K562 (cell line): ENCODE measurements around the gene MBOAT7. TPM values are rescaled to one million over a fixed set of nuclear protein-coding genes. Genes with fewer than 3 reads are reported as not detected.

Source experiments
- BRF1 ChIP-seq: IDR thresholded peaks from 3 replicates; pipeline ENCODE4 v1.6.1; 2011; ENCODE audit warnings: borderline replicate concordance, mild to moderate bottlenecking; ENCODE audit not compliant: insufficient read length; ENCODE audit errors: extremely low read depth
- CREBBP ChIP-seq: IDR thresholded peaks from one replicate; pipeline ENCODE4 v1.6.1; 2012; ENCODE audit warnings: low read depth, mild to moderate bottlenecking, control low read depth, inconsistent platforms, low read length
- CXXC5 ChIP-seq: fragments of 250-450 bp; sonication (Bioruptor Pico); IDR thresholded peaks from 2 replicates; pipeline ENCODE4 v1.8.0; 2022; ENCODE audit warnings: inconsistent platforms, mild to moderate bottlenecking, moderate library complexity
- EHMT2 ChIP-seq: fragments of 450-650 bp; IDR thresholded peaks from 2 replicates; pipeline ENCODE4 v1.6.1; 2018; ENCODE audit warnings: antibody characterized with exemption
- MAZ ChIP-seq, 2 experiments: fragments of 450-650 bp in 1 of 2; sonication (generic) in 1 of 2; formaldehyde crosslinking; IDR thresholded peaks in 1 of 2; conservative IDR thresholded peaks in 1 of 2; 2 replicates each; pipeline versions ENCODE4 v1.4.0 to v1.5.0; 2020; ENCODE audit warnings: mild to moderate bottlenecking in 1 of 2, missing genetic modification reagents in 1 of 2
- MCM7 ChIP-seq, 2 experiments: fragments of 450-650 bp; IDR thresholded peaks; 2 replicates each; pipeline ENCODE4 v1.6.1; 2016 to 2018
- NCOA1 ChIP-seq: fragments of 450-650 bp; IDR thresholded peaks from 2 replicates; pipeline ENCODE4 v1.6.1; 2016; ENCODE audit warnings: low read depth
- PHTF2 ChIP-seq: fragments of 250-450 bp; sonication (Bioruptor Pico); IDR thresholded peaks from 2 replicates; pipeline ENCODE4 v1.5.0; 2021; ENCODE audit warnings: mild to moderate bottlenecking
- POLR2G ChIP-seq: fragments of 200-400 bp; formaldehyde crosslinking; IDR thresholded peaks from 2 replicates; pipeline ENCODE4 v1.6.1; 2017; ENCODE audit warnings: low read depth, mild to moderate bottlenecking, antibody characterized with exemption, low read length, moderate library complexity
- PRMT5 ChIP-seq: sonication (generic); formaldehyde crosslinking; IDR thresholded peaks from 2 replicates; pipeline ENCODE4 v1.5.0; 2020; ENCODE audit warnings: missing genetic modification reagents
- RBM25 ChIP-seq: fragments of 200-400 bp; formaldehyde crosslinking; IDR thresholded peaks from 2 replicates; pipeline ENCODE4 v1.6.1; 2018; ENCODE audit warnings: low read length, low read depth, moderate library complexity; ENCODE audit not compliant: severe bottlenecking
- RBM39 ChIP-seq: fragments of 200-400 bp; formaldehyde crosslinking; optimal IDR thresholded peaks from 2 replicates; pipeline ENCODE3; 2018; ENCODE audit warnings: low read depth, low read length
- SUPT5H ChIP-seq: fragments of 450-650 bp; IDR thresholded peaks from 2 replicates; pipeline ENCODE4 v1.6.1; 2016
- TRIM24 ChIP-seq, 2 experiments: fragments of 450-650 bp; IDR thresholded peaks; 2 replicates each; pipeline ENCODE4 v1.6.1; 2016
- ZNF197 ChIP-seq: fragments of 200-800 bp; sonication (Bioruptor generic); IDR thresholded peaks from 2 replicates; pipeline ENCODE4 v1.6.1; 2016; ENCODE audit warnings: low read depth, missing genetic modification characterization, missing compliant biosample characterization
- ZSCAN32 ChIP-seq: fragments of 450-650 bp; formaldehyde crosslinking; IDR thresholded peaks from 2 replicates; pipeline ENCODE4 v1.4.0; 2020; ENCODE audit warnings: mild to moderate bottlenecking, moderate library complexity
- polyA plus RNA-seq, 8 experiments: library from polyadenylated mRNA; depleted of rRNA in 4 of 8; stranded (reverse) in 5 of 8; unstranded in 3 of 8; fragments of >200 nt; fragmentation: Nextera tagmentation in 2 of 8; fragmentation: Illumina TruSeq in 1 of 8; extraction: Ambion mirVana in 2 of 8; extraction: Trizol in 1 of 8; gene quantifications; 2 replicates each; pipeline versions ENCODE4 v1.2.1 to v1.2.3, GENCODE V29; 2011 to 2014; ENCODE audit warnings: inconsistent platforms in 1 of 8, missing spikeins in 1 of 8
- total RNA-seq, 7 experiments: library from RNA; depleted of rRNA in 6 of 7; stranded (reverse); fragments of >200 nt in 6 of 7; fragmentation: Illumina TruSeq in 2 of 7; extraction: Trizol in 2 of 7; gene quantifications; 2 replicates each; pipeline versions ENCODE4 v1.2.1 to v1.2.3, GENCODE V29; 2011 to 2021; ENCODE audit warnings: low replicate concordance in 1 of 7
- TF ChIP-seq, protein P1 (sequence below): sonication (generic); formaldehyde crosslinking; IDR thresholded peaks from 2 replicates; pipeline ENCODE4 v1.8.1; 2023; ENCODE audit warnings: mild to moderate bottlenecking, missing genetic modification reagents
- TF ChIP-seq, protein P2 (sequence below): fragments of 450-650 bp; formaldehyde crosslinking; IDR thresholded peaks from 2 replicates; pipeline ENCODE4 v1.4.0; 2020; ENCODE audit warnings: mild to moderate bottlenecking
- TF ChIP-seq, protein P3 (sequence below): fragments of 450-650 bp; formaldehyde crosslinking; IDR thresholded peaks from 2 replicates; pipeline ENCODE4 v1.4.0; 2020; ENCODE audit warnings: mild to moderate bottlenecking, moderate library complexity
- TF ChIP-seq, protein P4 (sequence below): fragments of 450-650 bp; IDR thresholded peaks from 2 replicates; pipeline ENCODE4 v1.6.1; 2016; ENCODE audit warnings: missing biosample characterization, missing genetic modification characterization
- TF ChIP-seq, protein P5 (sequence below): fragments of 450-650 bp; formaldehyde crosslinking; IDR thresholded peaks from 2 replicates; pipeline ENCODE4 v1.4.0; 2020; ENCODE audit warnings: mild to moderate bottlenecking, mixed read lengths

Gene MBOAT7
- total and polyA plus RNA-seq, 9 of the 15 experiments (the other 6 are each of a cell fraction or from before 2014, with no cell fraction given), result 1.4 to 153 (median 56.1) TPM

DNA sequence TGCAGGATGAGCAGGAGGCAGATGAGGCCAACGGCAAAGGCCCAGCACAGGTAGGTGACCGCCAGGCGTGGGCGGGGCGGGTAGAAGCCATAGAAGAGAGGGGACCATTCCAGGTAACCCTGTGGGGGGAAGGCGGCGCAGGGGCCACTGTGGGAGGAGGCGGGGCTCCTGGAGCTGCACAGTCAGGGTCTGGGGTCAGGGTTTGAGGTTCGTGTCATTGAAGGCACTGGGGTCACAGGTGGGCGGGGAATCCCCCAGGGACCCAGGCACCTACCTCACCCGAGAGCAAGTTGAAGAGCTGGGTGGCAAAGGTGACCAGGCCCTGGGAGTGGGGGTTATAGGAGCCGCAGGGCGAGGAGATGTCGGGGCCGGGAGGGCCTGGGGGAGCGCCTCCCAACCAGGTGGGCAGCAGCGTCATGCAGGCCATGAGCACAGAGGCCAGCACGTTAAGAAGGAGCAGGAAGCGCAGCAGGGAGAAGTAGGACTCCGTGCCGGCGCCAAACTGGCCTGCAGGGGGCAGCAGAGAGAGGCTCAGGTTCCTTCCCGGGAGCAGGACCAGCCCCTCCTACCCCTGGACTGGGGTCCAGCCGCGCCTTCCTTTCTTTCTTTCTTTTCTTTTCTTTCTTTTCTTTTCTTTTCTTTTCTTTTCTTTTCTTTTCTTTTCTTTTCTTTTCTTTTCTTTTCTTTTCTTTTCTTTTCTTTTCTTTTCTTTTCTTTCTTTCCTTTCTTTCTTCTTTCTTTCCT lies 21.0 kb downstream of the MBOAT7 start (continued):
- TF ChIP-seq MAZ (CRISPR knock-in tag; conservative IDR thresholded peaks at IDR 0.05 in 1 of 2, IDR thresholded peaks at IDR 0.05 in 1 of 2) (peak; percentile 18 to 51; a peak in 1 of 4 replicates), NCOA1 (no peak), ZSCAN32 (CRISPR knock-in tag) (no peak), SUPT5H (no peak), EHMT2 (no peak), CXXC5 (CRISPR knock-in tag) (no peak), PRMT5 (CRISPR knock-in tag) (no peak), RBM25 (no peak), BRF1 (no peak), PHTF2 (CRISPR knock-in tag) (no peak), TRIM24 (IDR thresholded peaks at IDR 0.05) (no peak), MCM7 (IDR thresholded peaks at IDR 0.05) (no peak), POLR2G (peak; percentile 43; the same call in 1 of the 2 replicates), RBM39 (peak; percentile 93), ZNF197 (CRISPR knock-in tag) (no peak), CREBBP (no peak)
- TF ChIP-seq, protein P1, sequence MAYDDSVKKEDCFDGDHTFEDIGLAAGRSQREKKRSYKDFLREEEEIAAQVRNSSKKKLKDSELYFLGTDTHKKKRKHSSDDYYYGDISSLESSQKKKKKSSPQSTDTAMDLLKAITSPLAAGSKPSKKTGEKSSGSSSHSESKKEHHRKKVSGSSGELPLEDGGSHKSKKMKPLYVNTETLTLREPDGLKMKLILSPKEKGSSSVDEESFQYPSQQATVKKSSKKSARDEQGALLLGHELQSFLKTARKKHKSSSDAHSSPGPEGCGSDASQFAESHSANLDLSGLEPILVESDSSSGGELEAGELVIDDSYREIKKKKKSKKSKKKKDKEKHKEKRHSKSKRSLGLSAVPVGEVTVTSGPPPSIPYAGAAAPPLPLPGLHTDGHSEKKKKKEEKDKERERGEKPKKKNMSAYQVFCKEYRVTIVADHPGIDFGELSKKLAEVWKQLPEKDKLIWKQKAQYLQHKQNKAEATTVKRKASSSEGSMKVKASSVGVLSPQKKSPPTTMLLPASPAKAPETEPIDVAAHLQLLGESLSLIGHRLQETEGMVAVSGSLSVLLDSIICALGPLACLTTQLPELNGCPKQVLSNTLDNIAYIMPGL, result no peak
- TF ChIP-seq, protein P2, sequence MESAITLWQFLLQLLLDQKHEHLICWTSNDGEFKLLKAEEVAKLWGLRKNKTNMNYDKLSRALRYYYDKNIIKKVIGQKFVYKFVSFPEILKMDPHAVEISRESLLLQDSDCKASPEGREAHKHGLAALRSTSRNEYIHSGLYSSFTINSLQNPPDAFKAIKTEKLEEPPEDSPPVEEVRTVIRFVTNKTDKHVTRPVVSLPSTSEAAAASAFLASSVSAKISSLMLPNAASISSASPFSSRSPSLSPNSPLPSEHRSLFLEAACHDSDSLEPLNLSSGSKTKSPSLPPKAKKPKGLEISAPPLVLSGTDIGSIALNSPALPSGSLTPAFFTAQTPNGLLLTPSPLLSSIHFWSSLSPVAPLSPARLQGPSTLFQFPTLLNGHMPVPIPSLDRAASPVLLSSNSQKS (CRISPR knock-in tag), result no peak
- TF ChIP-seq, protein P3, sequence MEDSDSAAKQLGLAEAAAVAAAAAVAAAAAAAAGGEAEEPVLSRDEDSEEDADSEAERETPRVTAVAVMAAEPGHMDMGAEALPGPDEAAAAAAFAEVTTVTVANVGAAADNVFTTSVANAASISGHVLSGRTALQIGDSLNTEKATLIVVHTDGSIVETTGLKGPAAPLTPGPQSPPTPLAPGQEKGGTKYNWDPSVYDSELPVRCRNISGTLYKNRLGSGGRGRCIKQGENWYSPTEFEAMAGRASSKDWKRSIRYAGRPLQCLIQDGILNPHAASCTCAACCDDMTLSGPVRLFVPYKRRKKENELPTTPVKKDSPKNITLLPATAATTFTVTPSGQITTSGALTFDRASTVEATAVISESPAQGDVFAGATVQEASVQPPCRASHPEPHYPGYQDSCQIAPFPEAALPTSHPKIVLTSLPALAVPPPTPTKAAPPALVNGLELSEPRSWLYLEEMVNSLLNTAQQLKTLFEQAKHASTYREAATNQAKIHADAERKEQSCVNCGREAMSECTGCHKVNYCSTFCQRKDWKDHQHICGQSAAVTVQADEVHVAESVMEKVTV (CRISPR knock-in tag), result 0 out of 2 replicates have a peak, but pooled peaks have one; percentile 19
- TF ChIP-seq, protein P4, sequence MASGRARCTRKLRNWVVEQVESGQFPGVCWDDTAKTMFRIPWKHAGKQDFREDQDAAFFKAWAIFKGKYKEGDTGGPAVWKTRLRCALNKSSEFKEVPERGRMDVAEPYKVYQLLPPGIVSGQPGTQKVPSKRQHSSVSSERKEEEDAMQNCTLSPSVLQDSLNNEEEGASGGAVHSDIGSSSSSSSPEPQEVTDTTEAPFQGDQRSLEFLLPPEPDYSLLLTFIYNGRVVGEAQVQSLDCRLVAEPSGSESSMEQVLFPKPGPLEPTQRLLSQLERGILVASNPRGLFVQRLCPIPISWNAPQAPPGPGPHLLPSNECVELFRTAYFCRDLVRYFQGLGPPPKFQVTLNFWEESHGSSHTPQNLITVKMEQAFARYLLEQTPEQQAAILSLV (tag), result no peak
- TF ChIP-seq, protein P5, sequence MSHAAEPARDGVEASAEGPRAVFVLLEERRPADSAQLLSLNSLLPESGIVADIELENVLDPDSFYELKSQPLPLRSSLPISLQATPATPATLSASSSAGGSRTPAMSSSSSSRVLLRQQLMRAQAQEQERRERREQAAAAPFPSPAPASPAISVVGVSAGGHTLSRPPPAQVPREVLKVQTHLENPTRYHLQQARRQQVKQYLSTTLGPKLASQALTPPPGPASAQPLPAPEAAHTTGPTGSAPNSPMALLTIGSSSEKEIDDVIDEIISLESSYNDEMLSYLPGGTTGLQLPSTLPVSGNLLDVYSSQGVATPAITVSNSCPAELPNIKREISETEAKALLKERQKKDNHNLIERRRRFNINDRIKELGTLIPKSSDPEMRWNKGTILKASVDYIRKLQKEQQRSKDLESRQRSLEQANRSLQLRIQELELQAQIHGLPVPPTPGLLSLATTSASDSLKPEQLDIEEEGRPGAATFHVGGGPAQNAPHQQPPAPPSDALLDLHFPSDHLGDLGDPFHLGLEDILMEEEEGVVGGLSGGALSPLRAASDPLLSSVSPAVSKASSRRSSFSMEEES (CRISPR knock-in tag), result no peak
